ENCODE results near the gene LAMTOR2. TPM values are rescaled to one million over a fixed set of nuclear protein-coding genes. Genes with fewer than 3 reads are reported as not detected.

The LAMTOR2 gene
- total RNA-seq, 1 experiment from 2014 or later: 63.4 TPM

- ATAC-seq (peak; percentile 31), DNase-seq (ENCODE audit: low read depth, low spot score) (no peak)
- CTCF ChIA-PET: interaction anchor here (0.7 kb wide), 1 partner anchor 8 kb away, joined by 3 read pairs; no protein-coding TSS in a partner anchor
- H3K9me3 ChIP-seq (ENCODE audit: control insufficient read depth, insufficient read depth, low read depth, low read length): no peaks in the 10 kb centered on the region
- peaks cover 52% of the 10 kb centered on the region for H3K4me1 ChIP-seq (ENCODE audit: control insufficient read depth, insufficient read depth, low read length)
- no TSS peak for BruUV-seq (replicated peaks)
- H3K36me3 ChIP-seq (ENCODE audit: control insufficient read depth, insufficient read depth, low read length): no peaks in the 10 kb centered on the region
- POLR2A ChIA-PET: interaction anchor here (0.6 to 1.9 kb wide), 3 partner anchors 10 to 187 kb away, joined by 3 to 13 read pairs (median 12); partner anchors contain the start of gene LMNA
- in situ Hi-C loops (cut with HindIII; ENCODE audit: low pct_unique_long_range_greater_than_20kb, low sequenced_read_pairs): no loop called here
- peak overlapping the region; percentile 95 for H3K27ac ChIP-seq (ENCODE audit: low read length)
- no peaks in the 10 kb centered on the region for H3K27me3 ChIP-seq (ENCODE audit: control insufficient read depth, insufficient read depth, low read length)
- intact Hi-C loops (cut with micrococcal nuclease; ENCODE audit: unreplicated experiment): no loop called here
- TF ChIP-seq, protein P1, sequence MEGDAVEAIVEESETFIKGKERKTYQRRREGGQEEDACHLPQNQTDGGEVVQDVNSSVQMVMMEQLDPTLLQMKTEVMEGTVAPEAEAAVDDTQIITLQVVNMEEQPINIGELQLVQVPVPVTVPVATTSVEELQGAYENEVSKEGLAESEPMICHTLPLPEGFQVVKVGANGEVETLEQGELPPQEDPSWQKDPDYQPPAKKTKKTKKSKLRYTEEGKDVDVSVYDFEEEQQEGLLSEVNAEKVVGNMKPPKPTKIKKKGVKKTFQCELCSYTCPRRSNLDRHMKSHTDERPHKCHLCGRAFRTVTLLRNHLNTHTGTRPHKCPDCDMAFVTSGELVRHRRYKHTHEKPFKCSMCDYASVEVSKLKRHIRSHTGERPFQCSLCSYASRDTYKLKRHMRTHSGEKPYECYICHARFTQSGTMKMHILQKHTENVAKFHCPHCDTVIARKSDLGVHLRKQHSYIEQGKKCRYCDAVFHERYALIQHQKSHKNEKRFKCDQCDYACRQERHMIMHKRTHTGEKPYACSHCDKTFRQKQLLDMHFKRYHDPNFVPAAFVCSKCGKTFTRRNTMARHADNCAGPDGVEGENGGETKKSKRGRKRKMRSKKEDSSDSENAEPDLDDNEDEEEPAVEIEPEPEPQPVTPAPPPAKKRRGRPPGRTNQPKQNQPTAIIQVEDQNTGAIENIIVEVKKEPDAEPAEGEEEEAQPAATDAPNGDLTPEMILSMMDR (IDR thresholded peaks at IDR 0.05): no peak
- no peak for TF ChIP-seq SIN3A (IDR thresholded peaks at IDR 0.05; ENCODE audit: borderline replicate concordance, insufficient read depth, low read depth, low read length)
- no peak for TF ChIP-seq TCF7L2 (IDR thresholded peaks at IDR 0.05; ENCODE audit: low read depth, low read length)
- TF ChIP-seq POLR2AphosphoS5 (IDR thresholded peaks at IDR 0.05; ENCODE audit: low read depth, low read length): no peak
- no peak for TF ChIP-seq REST (IDR thresholded peaks at IDR 0.05; ENCODE audit: insufficient read depth in 1 of 2, low read depth in 2 of 2, low read length in 1 of 2)
- H3K4me3 ChIP-seq (ENCODE audit: low read depth in 2 of 2, low read length in 2 of 2): peak overlapping the region in 1 of 2 experiments; percentile 45; a peak in 3 of 4 replicates
Observed at GRCh38 chr1:156104861-156105832, 50.6 kb downstream of the LAMTOR2 start.

DNA sequence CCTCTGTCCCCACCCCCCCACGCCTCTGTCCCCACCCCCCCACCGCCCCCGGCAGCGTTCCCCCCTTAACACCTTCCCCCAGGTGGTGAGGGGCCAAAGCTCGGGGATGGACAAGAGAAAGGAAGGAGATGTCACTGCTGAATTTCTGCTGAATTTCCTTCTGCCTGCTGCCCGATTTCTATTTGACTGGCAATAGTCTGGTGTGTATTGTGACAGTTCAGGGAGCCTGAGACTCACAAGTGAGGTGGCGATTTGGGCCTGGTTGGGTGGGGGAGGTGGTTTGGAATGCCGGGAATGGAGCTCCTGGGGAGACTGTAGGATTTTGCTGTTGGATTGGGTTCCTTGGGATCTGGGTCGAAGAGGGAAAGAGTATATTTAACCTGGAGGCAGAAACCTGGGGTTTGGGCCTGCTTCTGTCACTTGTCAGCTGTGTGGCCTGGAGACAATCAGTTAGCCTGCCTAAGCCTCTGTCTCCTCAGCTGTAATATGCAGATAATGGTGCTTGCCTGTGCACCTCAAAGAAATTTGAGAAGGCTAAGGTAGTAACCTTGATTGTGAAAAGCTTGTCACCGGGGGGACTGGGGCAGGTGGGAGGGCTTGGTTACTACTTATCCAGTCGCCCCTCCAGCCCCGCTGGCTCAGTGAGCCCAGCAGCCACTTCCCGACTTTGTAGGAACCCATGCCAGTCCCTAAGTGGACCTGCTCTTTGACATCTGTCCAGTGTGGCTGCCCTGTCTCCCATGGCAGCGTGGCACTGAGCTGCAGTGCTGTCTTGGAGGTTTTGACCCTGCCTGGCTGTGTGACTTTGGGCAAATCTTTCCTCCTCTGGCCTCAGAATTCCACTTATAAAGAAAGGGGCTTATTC, 52.3 kb downstream of the LAMTOR2 start:
- intact Hi-C loops (cut with micrococcal nuclease; ENCODE audit: unreplicated experiment) (no loop called here), in situ Hi-C loops (cut with HindIII; ENCODE audit: low pct_unique_long_range_greater_than_20kb, low sequenced_read_pairs) (no loop called here)
- Histone ChIP-seq H3K4me1 (ENCODE audit: control insufficient read depth, insufficient read depth, low read length) (peaks cover 49% of the 10 kb centered on the region), H3K27me3 (ENCODE audit: control insufficient read depth, insufficient read depth, low read length) (no peaks in the 10 kb centered on the region), H3K9me3 (ENCODE audit: control insufficient read depth, insufficient read depth, low read depth, low read length) (no peaks in the 10 kb centered on the region), H3K36me3 (ENCODE audit: control insufficient read depth, insufficient read depth, low read length) (no peaks in the 10 kb centered on the region), H3K4me3 (ENCODE audit: low read depth in 2 of 2, low read length in 2 of 2) (peak overlapping the region in 1 of 2 experiments; percentile 44; a peak in 2 of 4 replicates), H3K27ac (ENCODE audit: low read length) (peak overlapping the region; percentile 74)
- DNase-seq (ENCODE audit: low read depth, low spot score) (no peak), ATAC-seq (peak; percentile 24)
- BruUV-seq (replicated peaks): TSS peak; percentile 88
- TF ChIP-seq TCF7L2 (IDR thresholded peaks at IDR 0.05; ENCODE audit: low read depth, low read length) (no peak), REST (IDR thresholded peaks at IDR 0.05; ENCODE audit: insufficient read depth in 1 of 2, low read depth in 2 of 2, low read length in 1 of 2) (no peak), SIN3A (IDR thresholded peaks at IDR 0.05; ENCODE audit: borderline replicate concordance, insufficient read depth, low read depth, low read length) (no peak; the same call in 1 of the 2 replicates), POLR2AphosphoS5 (IDR thresholded peaks at IDR 0.05; ENCODE audit: low read depth, low read length) (no peak)
- TF ChIP-seq, protein P1 (IDR thresholded peaks at IDR 0.05): no peak
- ChIA-PET CTCF (interaction anchor here (0.5 kb wide), 1 partner anchor 514 kb away, joined by 3 read pairs; no protein-coding TSS in a partner anchor), POLR2A (interaction anchor here (0.5 to 1.9 kb wide), 4 partner anchors 9 to 401 kb away, joined by 4 to 12 read pairs (median 6); partner anchors contain the start of gene LMNA)
